GM23338 (cell line): ENCODE measurements around the gene SLC6A7. TPM values are rescaled to one million over a fixed set of nuclear protein-coding genes. Genes with fewer than 3 reads are reported as not detected.

Experiments
- ATAC-seq: fragments of 200-7000 bp; cut with Tn5 transposase; 3 replicates; pipeline ENCODE4 v1.9.1; 2020
- DNase-seq: peaks from one replicate; pipeline ENCODE4 v3.0.0-alpha.2; 2015; ENCODE audit warnings: low spot score
- H2AFZ ChIP-seq: fragments of 200-600 bp; sonication (generic); 2 replicates; pipeline ENCODE4 v1.8.0; 2016; ENCODE audit warnings: antibody characterized with exemption, mild to moderate bottlenecking, moderate library complexity
- H3F3A ChIP-seq: fragments of 200-600 bp; sonication (generic); replicated peaks from 2 replicates; pipeline ENCODE4 v1.8.0; 2017; ENCODE audit warnings: antibody characterized with exemption, mixed run types, low read depth
- H3K27ac ChIP-seq: fragments of 200-600 bp; sonication (generic); 2 replicates; pipeline ENCODE4 v1.6.1; 2016; ENCODE audit warnings: low read depth
- H3K27me3 ChIP-seq: fragments of 200-600 bp; sonication (generic); 2 replicates; pipeline ENCODE4 v1.8.0; 2016; ENCODE audit warnings: mild to moderate bottlenecking, mixed run types, moderate library complexity; ENCODE audit not compliant: insufficient read depth
- H3K36me3 ChIP-seq: fragments of 200-600 bp; sonication (generic); 2 replicates; pipeline ENCODE4 v1.8.0; 2016; ENCODE audit warnings: mild to moderate bottlenecking; ENCODE audit not compliant: insufficient read depth
- H3K4me1 ChIP-seq: fragments of 200-600 bp; sonication (generic); 2 replicates; pipeline ENCODE4 v1.8.0; 2016; ENCODE audit warnings: mild to moderate bottlenecking, moderate library complexity; ENCODE audit not compliant: insufficient read depth
- H3K4me2 ChIP-seq: fragments of 200-600 bp; sonication (generic); 2 replicates; pipeline ENCODE4 v1.7.1; 2017; ENCODE audit warnings: mixed run types
- H3K4me3 ChIP-seq: fragments of 200-600 bp; sonication (generic); 2 replicates; pipeline ENCODE4 v1.6.1; 2016; ENCODE audit warnings: mixed run types
- H3K79me2 ChIP-seq: fragments of 200-600 bp; sonication (generic); replicated peaks from 2 replicates; pipeline ENCODE4 v1.8.0; 2017; ENCODE audit warnings: mild to moderate bottlenecking; ENCODE audit not compliant: insufficient read depth
- H3K9me2 ChIP-seq: fragments of 200-600 bp; sonication (generic); 2 replicates; pipeline ENCODE4 v1.8.0; 2017; ENCODE audit not compliant: insufficient read depth
- H4K20me1 ChIP-seq: fragments of 200-600 bp; sonication (generic); replicated peaks from 2 replicates; pipeline ENCODE4 v1.8.0; 2017; ENCODE audit warnings: mild to moderate bottlenecking; ENCODE audit not compliant: insufficient read depth
- H3K27ac Mint-ChIP-seq: 2 replicates; pipeline ENCODE4 v1.8.0; 2020; ENCODE audit warnings: inconsistent platforms, mild to moderate bottlenecking, moderate library complexity, mixed read lengths
- H3K27me3 Mint-ChIP-seq: 3 replicates; pipeline ENCODE4 v1.8.0; 2022; ENCODE audit warnings: low read depth, mild to moderate bottlenecking, moderate library complexity, mixed read lengths, inconsistent platforms; ENCODE audit not compliant: insufficient read depth, poor library complexity
- H3K36me3 Mint-ChIP-seq: 3 replicates; pipeline ENCODE4 v1.8.0; 2021; ENCODE audit warnings: low read depth, mild to moderate bottlenecking, inconsistent platforms, moderate library complexity, mixed read lengths
- H3K4me1 Mint-ChIP-seq: 3 replicates; pipeline ENCODE4 v1.8.0; 2020; ENCODE audit warnings: mild to moderate bottlenecking, inconsistent platforms, mixed read lengths
- H3K4me3 Mint-ChIP-seq: 3 replicates; pipeline ENCODE4 v1.8.0; 2021; ENCODE audit warnings: moderate library complexity, mild to moderate bottlenecking, inconsistent platforms, mixed read lengths
- H3K9me3 Mint-ChIP-seq: 3 replicates; pipeline ENCODE4 v1.8.0; 2020; ENCODE audit warnings: moderate library complexity, mild to moderate bottlenecking, inconsistent platforms, mixed read lengths
- polyA plus RNA-seq: library from polyadenylated mRNA; unstranded; fragments of >200 nt; fragmentation: Nextera tagmentation; extraction: Ambion mirVana; gene quantifications from 2 replicates; pipeline ENCODE4 v1.2.1, GENCODE V29; 2016
- total RNA-seq: library from RNA; depleted of rRNA; stranded (reverse); fragments of >200 nt; shearing (Covaris generic); gene quantifications from 2 replicates; pipeline ENCODE4 v1.2.3, GENCODE V29; 2014
- TF ChIP-seq, protein P1 (sequence below): fragments of 250-450 bp; sonication (Bioruptor Pico); IDR thresholded peaks from 2 replicates; pipeline ENCODE4 v1.5.0; 2020; ENCODE audit warnings: mild to moderate bottlenecking, moderate library complexity

SLC6A7 gene
- total and polyA plus RNA-seq, 2 experiments from 2014 or later, result not detected

DNA sequence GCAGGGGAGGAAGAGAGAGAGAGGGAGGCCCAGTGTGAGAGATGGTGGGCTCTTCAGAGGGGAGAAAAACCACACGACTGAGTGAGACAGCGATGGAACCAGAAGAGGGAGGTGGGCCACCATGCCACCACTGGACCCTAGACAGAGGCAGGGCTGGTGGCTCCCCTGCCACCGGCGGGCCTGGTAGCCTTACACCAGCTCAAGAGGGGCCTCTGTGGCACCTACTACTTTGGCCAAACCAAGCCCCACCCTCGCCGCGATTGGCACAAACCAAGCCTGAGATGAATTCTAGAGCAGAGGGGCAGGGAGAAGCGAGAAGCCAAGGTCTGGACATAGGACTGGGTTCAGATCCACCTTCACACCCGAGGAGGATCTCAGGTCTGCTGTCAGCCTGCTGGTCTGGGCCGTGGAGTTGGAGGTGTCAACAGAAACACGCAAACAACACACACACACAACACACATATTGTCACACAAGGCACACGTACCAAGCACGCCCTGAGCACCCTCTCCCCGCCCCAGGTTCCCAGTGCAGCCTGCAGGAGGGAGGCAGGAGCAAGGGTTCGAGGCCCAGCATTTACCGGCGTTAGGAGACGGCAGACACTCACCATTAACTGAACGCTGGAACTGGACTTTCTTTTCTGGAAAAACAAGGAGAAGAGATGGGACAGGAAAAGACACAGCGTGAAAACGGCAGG, 49.4 kb downstream of the SLC6A7 start:
- no peak overlapping the region for H3K4me3 Mint-ChIP-seq

More for the DNA sequence above, 49.4 kb downstream of the SLC6A7 start:
- TF ChIP-seq, protein P1, sequence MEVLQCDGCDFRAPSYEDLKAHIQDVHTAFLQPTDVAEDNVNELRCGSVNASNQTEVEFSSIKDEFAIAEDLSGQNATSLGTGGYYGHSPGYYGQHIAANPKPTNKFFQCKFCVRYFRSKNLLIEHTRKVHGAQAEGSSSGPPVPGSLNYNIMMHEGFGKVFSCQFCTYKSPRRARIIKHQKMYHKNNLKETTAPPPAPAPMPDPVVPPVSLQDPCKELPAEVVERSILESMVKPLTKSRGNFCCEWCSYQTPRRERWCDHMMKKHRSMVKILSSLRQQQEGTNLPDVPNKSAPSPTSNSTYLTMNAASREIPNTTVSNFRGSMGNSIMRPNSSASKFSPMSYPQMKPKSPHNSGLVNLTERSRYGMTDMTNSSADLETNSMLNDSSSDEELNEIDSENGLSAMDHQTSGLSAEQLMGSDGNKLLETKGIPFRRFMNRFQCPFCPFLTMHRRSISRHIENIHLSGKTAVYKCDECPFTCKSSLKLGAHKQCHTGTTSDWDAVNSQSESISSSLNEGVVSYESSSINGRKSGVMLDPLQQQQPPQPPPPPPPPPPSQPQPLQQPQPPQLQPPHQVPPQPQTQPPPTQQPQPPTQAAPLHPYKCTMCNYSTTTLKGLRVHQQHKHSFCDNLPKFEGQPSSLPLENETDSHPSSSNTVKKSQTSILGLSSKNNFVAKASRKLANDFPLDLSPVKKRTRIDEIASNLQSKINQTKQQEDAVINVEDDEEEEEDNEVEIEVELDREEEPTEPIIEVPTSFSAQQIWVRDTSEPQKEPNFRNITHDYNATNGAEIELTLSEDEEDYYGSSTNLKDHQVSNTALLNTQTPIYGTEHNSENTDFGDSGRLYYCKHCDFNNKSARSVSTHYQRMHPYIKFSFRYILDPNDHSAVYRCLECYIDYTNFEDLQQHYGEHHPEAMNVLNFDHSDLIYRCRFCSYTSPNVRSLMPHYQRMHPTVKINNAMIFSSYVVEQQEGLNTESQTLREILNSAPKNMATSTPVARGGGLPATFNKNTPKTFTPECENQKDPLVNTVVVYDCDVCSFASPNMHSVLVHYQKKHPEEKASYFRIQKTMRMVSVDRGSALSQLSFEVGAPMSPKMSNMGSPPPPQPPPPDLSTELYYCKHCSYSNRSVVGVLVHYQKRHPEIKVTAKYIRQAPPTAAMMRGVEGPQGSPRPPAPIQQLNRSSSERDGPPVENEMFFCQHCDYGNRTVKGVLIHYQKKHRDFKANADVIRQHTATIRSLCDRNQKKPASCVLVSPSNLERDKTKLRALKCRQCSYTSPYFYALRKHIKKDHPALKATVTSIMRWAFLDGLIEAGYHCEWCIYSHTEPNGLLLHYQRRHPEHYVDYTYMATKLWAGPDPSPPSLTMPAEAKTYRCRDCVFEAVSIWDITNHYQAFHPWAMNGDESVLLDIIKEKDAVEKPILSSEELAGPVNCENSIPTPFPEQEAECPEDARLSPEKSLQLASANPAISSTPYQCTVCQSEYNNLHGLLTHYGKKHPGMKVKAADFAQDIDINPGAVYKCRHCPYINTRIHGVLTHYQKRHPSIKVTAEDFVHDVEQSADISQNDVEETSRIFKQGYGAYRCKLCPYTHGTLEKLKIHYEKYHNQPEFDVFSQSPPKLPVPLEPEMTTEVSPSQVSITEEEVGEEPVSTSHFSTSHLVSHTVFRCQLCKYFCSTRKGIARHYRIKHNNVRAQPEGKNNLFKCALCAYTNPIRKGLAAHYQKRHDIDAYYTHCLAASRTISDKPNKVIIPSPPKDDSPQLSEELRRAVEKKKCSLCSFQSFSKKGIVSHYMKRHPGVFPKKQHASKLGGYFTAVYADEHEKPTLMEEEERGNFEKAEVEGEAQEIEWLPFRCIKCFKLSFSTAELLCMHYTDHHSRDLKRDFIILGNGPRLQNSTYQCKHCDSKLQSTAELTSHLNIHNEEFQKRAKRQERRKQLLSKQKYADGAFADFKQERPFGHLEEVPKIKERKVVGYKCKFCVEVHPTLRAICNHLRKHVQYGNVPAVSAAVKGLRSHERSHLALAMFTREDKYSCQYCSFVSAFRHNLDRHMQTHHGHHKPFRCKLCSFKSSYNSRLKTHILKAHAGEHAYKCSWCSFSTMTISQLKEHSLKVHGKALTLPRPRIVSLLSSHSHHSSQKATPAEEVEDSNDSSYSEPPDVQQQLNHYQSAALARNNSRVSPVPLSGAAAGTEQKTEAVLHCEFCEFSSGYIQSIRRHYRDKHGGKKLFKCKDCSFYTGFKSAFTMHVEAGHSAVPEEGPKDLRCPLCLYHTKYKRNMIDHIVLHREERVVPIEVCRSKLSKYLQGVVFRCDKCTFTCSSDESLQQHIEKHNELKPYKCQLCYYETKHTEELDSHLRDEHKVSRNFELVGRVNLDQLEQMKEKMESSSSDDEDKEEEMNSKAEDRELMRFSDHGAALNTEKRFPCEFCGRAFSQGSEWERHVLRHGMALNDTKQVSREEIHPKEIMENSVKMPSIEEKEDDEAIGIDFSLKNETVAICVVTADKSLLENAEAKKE, result no peak
- Mint-ChIP-seq H3K4me1 (peaks cover 3% of the 10 kb centered on the region; the same call in 1 of the 3 replicates), H3K9me3 (no peaks in the 10 kb centered on the region), H3K27me3 (peaks cover 3% of the 10 kb centered on the region), H3K36me3 (no peaks in the 10 kb centered on the region), H3K27ac (no peak overlapping the region)
- Histone ChIP-seq H2AFZ (no peak overlapping the region), H3K4me3 (no peak overlapping the region), H3K27me3 (no peaks in the 10 kb centered on the region), H3F3A (no peaks in the 10 kb centered on the region), H3K4me1 (no peaks in the 10 kb centered on the region), H3K4me2 (no peak overlapping the region), H3K36me3 (no peaks in the 10 kb centered on the region), H3K27ac (no peak overlapping the region), H4K20me1 (no peaks in the 10 kb centered on the region), H3K9me2 (no peaks in the 10 kb centered on the region), H3K79me2 (no peaks in the 10 kb centered on the region)
- DNase-seq (no peak), ATAC-seq (no peak)
